ENCODE results near the gene LMO1.
A peak's percentile ranks its signal among the peaks of the same experiment; 100 is the strongest.

LMO1 gene

DNA sequence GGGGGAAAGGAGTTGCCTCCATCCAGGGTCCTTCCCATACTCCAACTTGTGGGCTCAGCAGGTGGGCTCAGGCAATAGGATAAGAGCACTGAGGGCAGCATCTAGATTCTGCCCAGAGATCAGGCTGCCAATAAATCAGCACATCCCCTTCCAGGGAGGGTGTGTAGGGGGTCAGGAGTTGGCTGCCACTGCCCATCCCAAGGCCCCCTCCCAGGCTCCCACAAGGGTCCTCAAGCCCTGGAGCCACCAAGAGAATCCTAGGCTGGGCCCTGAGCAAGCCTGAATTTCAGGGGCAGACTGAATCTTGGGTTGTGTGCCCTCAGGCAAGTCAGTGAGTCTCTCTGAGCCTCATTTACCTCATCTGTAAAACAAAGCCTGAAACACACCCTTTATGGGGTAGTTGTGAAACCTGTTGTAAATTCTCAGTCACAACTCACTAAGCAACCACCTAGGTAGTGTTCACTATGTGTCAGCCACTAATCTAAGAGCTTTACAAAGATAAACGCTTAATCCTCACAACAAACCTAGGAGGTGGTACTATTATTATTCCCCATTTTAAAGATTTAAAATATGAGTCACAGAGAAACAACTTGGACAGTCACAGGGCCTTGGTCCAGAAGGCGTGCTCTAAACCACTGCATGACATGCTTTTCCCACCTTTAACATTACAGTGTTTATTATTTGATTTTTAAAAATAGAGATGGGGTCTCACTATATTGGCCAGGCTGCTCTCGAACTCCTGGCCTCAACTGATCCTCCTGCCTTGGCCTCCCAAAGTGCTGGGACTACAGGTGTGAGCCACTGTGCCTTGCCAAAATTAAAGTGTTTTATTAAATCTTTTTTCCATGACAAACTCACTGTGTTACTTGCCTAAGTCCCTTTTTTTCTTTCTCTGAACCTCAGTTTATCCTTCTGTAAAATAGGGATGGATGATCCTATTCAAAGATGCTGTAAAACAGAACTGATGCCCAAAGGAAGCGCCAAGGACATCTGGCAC lies 36.2 kb downstream of the LMO1 start:
- DNase-seq (ENCODE audit: low read depth in 3 of 3) = no peak

DNA sequence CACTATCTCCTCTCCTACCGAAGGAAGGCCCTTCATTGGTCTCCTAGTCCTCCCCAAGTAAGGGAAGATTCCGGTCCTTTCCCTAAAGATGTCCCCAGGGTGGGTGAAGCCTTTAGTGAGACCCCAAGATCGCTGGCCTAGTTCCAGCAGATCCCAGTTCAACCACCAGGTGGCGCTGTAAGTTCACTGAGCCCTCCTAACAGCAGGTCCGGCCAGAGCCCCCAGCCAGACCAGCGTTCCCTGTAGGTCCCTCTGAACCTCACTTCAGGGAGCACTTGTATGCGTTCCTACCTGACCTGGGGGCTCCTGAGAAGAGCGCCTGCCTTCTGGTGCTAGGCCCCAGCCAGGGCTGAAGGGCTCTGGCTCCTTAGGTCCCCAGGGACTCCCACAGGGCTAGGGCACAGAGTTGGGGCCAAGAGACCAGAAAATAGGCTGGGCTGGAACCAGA lies 38.1 kb downstream of the LMO1 start:
- DNase-seq (ENCODE audit: low read depth in 3 of 3) = peak; percentile 21 to 65 (median 50)

DNA sequence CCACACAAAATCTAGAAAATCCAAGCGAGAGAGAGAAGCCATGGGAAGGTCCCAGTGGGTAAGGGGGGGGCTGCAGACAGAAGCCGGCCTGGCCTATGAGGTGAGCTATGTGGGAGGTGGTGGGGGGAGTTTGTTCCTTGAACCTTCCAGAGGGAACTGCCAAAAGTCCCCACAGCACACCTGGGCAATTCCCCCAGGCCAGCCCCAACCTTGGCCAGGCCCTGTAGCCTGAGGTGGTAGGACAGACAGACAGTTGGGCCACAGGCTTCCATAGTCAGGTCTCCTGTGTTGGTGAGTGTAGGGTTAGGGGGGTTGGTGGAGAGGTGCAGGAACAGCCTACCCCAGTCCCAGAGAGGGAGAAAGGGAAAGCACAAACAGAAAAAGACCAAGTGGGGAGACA lies 39.0 kb downstream of the LMO1 start:
- DNase-seq (ENCODE audit: low read depth in 3 of 3) = no peak

DNA sequence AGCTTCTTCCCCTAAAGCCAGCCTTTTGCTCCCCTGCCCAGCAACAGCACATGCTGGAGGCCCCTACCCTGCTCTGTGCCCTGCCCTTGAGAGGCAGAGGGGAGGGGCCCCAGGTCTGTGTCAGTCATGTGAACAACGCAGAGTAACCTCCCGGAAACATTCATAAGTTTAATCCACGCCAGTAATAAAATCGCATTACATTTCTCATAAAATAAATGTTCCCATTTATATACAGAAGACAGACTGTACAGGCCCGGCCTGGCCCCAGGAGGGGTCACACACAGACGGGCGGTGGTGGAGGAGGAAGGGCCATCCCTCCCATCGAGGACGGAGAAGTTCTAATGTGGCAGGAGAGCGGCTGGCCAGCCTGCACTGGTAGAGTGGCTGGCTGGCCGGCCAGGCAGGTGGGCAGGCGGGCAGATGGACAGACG lies 39.5 kb downstream of the LMO1 start:
- DNase-seq (ENCODE audit: low read depth in 3 of 3) = no peak

DNA sequence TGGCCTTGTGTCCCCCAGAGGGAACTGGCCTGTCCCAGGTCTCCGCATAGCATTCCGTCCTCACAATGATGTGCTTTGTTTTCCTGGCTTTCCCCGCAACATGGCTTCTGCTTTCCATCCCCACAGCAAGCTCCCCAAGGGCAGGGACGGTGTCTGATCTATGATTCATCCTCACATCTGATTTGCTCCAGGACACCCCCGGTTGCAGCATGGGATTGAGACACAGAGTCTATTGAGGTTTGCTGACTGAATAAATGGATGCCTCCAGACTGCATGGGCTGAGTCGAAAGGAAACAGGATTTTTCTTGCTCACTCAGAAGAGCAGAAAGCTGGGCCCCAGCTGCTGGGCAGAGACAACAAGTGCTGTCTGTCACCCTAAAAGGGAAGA lies 40.2 kb downstream of the LMO1 start:
- DNase-seq (ENCODE audit: low read depth in 3 of 3) = no peak

DNA sequence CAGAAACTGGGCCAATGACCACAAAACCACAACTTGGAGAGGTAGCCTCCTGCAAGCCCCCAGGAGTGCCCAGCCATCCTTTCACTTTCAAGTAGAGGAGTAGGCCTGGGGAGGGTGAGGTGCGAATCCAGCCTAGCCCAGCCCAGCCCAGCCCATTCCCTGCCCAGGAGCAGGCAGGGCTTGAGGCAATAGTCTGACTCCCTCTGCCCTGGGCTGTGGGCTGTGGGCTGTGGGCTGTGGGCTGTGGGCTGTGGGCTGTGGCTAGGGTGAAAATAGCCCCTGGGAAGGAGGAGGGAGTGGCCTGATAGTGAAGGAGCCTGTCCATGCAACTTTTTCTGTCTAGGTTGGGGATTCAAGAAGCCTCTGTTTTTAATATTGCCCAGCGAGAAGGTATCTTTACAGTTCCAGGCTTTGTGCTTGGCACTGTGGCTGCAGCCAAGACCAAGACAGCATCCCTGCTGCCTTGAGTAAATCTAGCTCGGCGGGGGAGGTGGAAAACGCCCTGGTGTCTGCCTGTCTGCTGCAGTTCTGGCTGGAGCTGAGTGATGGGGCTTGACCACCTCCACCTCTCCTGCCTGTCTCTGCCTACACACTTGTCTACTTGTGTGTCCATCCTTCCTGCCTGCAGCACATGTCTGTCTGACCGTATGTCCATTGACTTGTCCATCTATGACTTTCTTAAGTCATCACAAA lies 40.7 kb downstream of the LMO1 start:
- no peak for DNase-seq (ENCODE audit: low read depth in 3 of 3)

DNA sequence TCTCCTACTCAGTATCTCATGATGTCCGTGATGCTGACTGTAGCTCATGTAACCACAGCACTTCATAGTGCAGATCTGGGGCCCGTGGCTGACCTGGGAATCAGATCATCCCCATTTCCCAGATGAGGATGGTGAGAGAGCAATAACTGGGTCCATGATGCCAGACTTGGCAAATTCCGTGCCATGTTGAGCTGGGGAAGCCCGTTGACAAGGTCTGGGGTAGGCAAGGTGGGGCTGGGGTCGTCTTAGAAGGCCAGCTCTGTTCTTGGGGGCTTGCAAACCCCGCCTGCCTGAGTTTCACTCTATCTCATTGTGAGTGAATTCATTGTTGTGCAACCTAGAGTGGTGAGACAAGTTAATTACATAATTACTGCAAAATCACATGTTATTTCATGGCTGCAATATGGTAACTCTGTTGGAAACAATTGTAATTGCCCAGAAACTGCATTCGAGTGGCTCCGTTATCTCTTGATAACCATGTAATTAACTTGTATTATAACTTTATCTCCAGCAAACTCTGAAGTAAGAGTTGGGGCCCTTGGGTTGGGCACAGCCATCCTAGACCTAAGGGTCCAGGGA lies 41.7 kb downstream of the LMO1 start:
- DNase-seq (ENCODE audit: low read depth in 3 of 3) = no peak

DNA sequence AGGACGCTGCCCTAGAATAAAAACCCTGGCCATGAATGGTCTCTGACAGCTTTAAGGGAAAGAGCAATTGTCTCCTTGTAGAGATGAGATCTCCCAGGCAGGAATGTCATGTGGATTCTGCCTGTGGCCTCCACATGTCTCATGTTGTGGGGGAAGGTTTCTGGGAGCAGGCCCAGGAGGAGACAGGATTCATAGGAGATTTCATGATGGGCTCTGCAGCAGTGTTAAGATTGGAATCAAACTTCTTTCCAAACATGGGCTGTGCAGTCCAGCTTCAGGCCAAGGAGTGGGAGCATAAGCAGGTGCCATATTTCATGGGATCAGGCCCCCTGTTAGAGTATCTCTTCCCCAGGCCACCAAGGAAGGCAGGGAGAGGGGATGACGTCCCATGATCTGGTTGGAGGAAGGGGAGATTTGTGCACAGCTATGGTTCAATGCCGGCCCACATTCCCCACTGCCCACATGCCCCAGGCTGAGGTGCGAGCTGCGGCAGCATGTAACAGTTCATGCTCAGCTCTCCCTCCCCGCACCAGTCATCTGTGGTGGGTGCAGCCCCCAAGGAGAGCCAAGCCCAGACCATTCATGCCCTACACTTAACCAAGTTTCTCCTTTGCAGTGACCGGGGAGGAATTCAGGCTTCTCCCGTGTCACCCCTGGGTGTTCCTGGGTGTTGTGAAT lies 42.5 kb downstream of the LMO1 start:
- DNase-seq (ENCODE audit: low read depth in 3 of 3) = no peak

DNA sequence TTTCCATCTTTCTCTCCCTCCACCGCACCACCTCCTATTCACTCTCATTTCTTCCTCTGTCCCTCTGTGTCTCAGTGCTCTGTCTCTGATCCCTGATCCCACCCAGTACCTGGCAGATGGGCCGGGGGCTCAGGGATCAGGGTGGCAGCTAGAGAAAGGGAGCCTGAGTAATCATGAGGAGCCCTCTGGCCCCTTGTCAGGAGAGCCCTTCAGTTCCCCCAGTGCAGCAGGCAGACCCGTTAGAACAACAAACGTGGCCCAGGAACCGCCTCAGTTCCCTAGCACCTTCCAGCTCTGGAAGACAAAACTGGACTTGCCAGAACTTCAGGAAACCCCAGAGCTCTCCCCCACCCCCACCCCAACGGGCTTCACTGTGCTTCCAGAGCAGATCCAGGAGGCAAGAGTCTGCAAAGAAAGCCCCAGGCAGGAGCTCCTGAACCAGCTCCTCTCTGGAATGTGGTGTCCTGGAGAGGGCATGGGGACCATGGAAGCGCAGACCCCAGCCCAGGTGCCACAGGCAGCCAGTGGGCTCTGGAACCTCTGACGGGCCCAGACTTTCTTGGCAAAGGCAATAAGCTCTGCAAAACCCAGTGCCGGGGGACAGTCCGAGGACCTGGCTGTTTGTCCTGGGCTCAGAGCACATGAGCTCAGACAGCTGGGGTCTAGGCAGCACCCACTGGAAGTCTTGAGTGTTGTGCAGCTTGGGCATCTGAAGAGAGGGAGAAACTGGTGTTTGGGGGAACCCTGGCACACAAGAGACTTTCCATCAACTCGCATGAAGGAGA lies 43.2 kb downstream of the LMO1 start:
- DNase-seq (ENCODE audit: low read depth in 3 of 3) = no peak

DNA sequence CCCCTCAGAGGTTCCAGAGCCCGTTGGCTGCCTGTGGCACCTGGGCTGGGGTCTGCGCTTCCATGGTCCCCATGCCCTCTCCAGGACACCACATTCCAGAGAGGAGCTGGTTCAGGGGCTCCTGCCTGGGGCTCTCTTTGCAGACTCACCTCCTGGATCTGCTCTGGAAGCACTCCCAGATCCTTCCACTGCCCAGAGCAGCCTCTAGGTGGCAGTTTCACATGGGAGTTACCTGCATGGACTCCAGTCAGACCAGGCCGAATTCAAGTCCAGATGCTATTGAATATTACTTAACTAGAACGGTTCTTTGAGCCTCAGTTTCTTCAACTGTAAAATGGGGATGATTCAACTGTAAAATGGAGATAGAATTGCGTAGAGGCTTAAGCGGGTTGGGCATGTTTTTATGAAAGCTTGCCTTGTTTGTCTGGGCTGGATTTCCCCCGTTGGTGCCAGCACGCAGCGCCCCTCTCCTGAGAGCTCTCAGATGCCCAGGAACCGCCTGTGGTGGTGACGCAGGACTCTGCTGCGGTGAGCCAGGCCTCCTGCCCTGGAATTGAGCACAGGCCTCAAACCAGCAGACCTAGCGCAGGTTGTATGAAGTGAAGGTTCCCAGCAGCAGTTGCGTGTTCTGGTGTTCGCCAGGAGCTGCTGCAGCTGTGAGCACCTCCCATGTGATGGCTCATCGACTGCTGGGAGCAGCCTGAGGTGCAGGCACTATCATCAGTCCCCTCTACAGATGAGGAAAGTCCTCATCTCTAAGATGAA lies 44.2 kb downstream of the LMO1 start:
- DNase-seq (ENCODE audit: low read depth in 3 of 3) = no peak

DNA sequence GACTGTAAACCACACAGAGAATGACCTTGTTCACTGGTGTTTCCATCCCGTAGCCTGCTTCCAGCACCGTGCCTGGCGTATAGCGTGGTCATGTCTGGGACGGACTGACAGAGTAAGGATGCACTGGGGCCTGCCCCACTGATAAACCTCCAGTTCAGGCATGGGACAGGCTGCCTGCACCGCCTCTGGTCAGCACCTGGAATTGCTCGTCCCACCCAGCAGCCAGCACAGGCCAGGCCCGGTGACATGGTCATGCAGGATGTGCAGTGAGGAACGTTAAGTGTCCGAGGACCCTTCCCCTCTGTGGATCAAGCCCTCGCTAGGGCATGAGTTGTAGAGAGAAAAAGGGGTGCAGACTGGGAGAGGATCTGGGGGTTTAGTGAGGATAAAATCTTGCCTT lies 44.8 kb downstream of the LMO1 start:
- DNase-seq (ENCODE audit: low read depth in 3 of 3) = no peak

DNA sequence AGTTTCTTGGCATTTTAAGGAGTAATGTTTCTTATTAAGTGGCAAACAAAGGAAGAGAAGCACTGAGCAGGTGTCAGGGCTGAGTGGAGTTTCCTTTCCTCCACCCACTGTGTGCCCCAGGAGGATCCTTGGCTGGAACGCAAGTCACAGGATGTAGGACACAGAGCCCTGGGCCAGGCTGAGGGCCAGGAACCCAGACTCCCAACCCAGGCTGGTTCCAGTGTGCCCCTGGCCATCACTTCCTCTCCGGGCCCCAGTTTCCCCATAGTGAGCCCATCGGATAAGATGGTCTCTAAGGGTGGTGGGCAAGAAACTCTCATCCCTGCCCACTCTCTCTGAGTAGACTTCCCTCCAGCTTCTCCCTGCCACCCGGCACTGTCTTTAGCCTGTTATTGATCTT lies 45.3 kb downstream of the LMO1 start:
- DNase-seq (ENCODE audit: low read depth in 3 of 3) = no peak

DNA sequence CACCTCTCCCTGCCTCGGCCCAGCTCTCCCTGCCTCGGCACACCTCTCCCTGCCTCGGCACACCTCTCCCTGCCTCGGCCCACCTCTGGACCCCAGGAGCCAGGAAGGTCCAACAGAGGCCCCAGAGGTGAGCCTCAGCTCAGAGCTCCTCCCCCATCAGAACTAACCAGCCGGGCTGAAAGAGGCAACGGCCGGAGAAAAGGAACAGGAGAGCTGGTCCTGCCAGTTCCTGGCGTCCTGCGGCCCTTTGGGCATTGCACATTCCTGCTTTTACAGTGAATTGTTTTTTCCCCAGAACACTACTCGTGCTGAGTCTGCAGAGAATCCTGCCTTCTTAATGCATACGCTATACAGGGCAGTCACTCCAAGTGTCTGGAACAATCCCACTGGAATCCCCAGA lies 45.8 kb downstream of the LMO1 start:
- DNase-seq (ENCODE audit: low read depth in 3 of 3) = no peak

DNA sequence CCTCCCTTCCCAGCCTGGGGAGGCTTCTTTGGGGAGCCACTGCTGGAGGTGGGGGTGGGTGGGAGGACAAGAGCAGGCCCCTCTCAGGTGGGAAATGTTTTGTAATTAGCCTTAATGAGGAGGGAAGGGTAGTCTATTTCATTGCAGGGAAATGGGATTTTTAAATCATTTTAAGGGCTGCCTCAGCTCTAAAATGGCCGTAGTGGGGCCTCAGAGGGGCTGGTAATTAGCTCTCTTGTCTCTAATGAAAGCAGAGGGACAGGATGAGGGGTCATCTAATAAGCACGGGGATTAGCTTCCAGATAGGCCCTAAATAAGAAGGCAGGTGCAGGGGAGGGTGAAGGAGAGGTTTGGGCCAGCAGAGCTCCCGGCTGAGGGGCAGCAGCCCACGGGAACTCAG lies 46.5 kb downstream of the LMO1 start:
- no peak for DNase-seq (ENCODE audit: low read depth in 3 of 3)

DNA sequence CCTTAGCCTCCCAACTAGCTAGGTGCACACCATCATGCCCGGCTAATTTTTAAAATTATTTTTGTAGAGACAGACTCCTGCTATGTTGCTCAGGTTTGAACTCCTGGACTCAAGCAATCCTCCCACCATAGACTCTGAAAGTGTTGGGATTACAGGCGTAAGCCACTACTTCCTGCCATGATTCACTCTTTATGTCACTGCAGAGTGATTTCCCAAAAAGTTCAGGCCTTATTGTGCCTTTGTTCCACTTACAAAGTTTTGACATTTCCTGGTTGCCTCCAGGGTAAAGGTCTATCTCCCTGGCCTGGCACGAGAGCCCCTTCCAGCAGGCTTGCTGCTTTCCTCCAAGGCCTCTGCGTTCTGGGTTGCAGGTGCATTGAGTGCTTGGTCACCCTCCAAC lies 50.3 kb downstream of the LMO1 start:
- DNase-seq (ENCODE audit: low read depth in 3 of 3) = no peak

DNA sequence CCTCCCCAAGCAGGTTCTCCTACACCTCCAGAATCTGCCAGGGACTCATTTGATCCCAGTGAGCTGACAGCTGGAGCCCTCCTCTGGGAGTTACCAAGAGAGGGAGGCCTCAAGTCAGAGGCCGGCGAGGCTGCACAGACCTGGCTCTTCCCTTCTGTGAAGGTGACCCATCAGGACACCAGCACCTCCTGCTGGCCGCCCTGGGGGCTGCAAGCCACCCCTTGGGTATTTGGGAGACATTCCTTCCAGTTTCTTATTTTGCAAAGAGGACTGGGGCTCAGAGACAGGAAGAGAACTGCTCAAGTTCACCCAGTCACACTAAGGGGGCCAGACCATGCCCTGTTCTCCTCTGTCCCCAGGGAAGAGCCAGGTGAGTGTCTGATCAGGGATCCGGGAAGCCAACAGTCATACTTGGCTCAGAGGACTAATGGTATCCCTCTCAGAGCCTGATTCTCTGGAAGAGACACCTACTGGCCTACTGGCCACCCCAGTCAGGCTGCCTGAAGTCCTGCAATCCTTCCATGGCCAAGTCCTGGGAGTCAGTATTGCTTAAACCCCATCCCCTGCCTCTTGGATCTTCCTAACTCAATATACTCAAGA lies 54.4 kb downstream of the LMO1 start:
- DNase-seq (ENCODE audit: low read depth in 3 of 3) = peak in 1 of 3 donors; percentile 23

DNA sequence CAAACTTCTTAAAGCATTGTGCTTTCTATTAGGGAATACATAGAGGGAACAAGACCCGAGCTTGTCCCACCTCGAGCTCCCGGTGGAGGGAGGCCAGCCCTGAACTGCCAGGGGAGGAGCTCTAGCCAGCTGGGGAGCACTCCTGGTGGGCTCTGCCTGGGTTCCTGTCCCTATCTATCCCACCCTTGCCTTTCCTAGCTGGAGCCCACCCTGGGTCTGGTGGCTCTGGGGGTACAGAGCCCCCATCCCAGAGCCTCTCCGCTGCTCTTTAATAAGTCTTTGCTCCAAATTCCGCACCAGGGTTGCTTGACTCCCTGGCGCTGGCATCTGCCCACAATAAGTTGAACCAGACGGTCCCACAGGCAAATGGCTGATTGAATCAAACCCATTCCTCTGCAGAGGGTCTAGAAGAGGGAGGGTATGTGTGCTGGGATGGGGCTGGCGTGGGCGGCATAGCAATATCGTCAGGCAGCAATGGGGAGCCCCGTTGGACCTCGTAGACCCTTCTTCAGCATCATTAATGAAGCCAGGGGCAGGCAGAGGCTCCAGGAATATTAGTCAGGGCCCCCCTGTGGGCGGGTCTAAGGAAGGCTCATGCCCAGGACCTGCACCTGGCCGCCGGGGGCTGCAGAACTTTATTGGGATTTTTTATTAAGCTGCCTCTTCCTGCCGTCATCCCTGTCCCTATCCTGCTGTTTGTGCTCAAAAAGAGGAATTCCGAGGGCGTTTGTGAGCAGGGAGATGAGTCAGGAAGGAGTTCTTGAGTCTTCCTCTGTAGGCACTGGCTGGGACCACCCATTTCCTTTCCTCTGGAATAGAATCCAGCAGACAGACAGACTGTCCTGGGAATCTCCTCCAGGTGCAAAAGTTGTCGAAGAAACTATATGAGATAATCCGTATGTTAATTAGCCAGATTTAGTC lies 56.3 kb downstream of the LMO1 start:
- no peak for DNase-seq (ENCODE audit: low read depth in 3 of 3)

DNA sequence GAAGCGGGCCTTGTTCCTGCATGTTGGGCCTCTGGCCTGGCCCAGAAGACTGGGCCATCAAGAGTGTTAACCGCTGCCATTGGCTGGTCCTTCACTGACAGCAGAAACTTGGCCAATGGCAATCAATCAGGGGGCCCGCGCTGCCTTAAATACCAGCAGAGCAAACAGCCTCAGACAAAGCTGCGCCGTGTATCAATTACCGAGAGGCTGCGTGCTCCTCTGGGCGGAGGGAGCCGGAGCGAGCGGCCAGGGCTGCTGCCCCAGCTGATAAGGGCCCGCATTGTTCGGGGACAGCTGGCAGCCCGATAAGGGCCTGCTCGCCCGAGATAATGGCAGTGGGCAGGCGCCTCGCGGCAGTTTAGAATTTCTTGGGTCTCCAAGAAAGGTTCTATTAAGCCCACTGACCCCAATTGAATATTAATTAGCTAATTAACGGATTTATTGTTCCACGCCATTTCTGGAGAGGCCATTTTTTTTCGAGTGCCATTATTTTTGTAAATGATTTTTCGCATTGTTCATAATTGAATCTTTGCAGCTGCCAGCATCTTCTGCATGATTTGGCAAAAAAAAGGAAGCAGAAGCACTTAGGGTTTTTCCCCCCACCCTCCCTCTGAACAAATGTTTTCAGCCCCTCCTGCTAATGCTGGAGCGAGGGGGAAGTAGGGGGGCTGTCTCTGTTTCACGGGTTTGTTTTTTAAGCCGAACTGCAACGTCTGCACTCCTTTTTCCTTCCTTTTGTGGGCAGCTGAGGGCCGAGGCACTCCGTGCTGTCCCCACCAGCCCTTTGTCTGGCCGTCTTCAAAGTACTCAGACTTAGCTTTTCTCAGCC lies 57.2 kb downstream of the LMO1 start:
- no peak for DNase-seq (ENCODE audit: low read depth in 3 of 3)
